ENCODE data around the gene TPCN1. TPM values are rescaled to one million over a fixed set of nuclear protein-coding genes. Genes with fewer than 3 reads are reported as not detected.

The TPCN1 gene
- total and polyA plus RNA-seq, 2 donors from 2014 or later, result 38.4 to 93.3 TPM

GRCh38 chr12:113248051-113248825 lies 27.0 kb downstream of the TPCN1 start:
- peak overlapping the region; percentile 90 to 92 for H3K27ac ChIP-seq (ENCODE audit: low read depth in 2 of 2, low read length in 2 of 2)
- peaks cover 13 to 54% (median 52%) of the 10 kb centered on the region in 3 donors for H3K4me1 ChIP-seq (ENCODE audit: control insufficient read depth in 2 of 3, insufficient read depth in 2 of 3, low read depth in 1 of 3, low read length in 3 of 3)
- peaks cover 0 to 14% (median 13%) of the 10 kb centered on the region in 3 donors for H3K36me3 ChIP-seq (ENCODE audit: control insufficient read depth in 2 of 3, insufficient read depth in 3 of 3, low read length in 3 of 3)
- peak overlapping the region in 1 of 3 donors; percentile 37 for H3K9ac ChIP-seq (ENCODE audit: low read length in 3 of 3)
- H3K27me3 ChIP-seq (ENCODE audit: control insufficient read depth, insufficient read depth, low read length), result no peaks in the 10 kb centered on the region
- FAIRE-seq (no peak), DNase-seq (peak in 1 of 5 donors; percentile 6)
- no peak overlapping the region for H3K4me3 ChIP-seq (ENCODE audit: low read length in 3 of 3)
- intact Hi-C loops (cut with DNase I), result no loop called here
- TF ChIP-seq, protein P1, sequence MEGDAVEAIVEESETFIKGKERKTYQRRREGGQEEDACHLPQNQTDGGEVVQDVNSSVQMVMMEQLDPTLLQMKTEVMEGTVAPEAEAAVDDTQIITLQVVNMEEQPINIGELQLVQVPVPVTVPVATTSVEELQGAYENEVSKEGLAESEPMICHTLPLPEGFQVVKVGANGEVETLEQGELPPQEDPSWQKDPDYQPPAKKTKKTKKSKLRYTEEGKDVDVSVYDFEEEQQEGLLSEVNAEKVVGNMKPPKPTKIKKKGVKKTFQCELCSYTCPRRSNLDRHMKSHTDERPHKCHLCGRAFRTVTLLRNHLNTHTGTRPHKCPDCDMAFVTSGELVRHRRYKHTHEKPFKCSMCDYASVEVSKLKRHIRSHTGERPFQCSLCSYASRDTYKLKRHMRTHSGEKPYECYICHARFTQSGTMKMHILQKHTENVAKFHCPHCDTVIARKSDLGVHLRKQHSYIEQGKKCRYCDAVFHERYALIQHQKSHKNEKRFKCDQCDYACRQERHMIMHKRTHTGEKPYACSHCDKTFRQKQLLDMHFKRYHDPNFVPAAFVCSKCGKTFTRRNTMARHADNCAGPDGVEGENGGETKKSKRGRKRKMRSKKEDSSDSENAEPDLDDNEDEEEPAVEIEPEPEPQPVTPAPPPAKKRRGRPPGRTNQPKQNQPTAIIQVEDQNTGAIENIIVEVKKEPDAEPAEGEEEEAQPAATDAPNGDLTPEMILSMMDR (IDR thresholded peaks at IDR 0.05; ENCODE audit: borderline replicate concordance, extremely low read depth, insufficient read depth), result no peak
- H3K9me3 ChIP-seq (ENCODE audit: control insufficient read depth in 2 of 3, insufficient read depth in 1 of 3, low read length in 3 of 3), result peaks cover 0 to under 1% (median 0%) of the 10 kb centered on the region in 3 donors

GRCh38 chr12:113248842-113249435 lies 27.7 kb downstream of the TPCN1 start:
- no peaks in the 10 kb centered on the region for H3K27me3 ChIP-seq (ENCODE audit: control insufficient read depth, insufficient read depth, low read length)
- intact Hi-C loops (cut with DNase I), result no loop called here
- no peak for FAIRE-seq
- TF ChIP-seq, protein P1 (IDR thresholded peaks at IDR 0.05; ENCODE audit: borderline replicate concordance, extremely low read depth, insufficient read depth), result no peak
- H3K36me3 ChIP-seq (ENCODE audit: control insufficient read depth in 2 of 3, insufficient read depth in 3 of 3, low read length in 3 of 3), result peaks cover 0 to 21% (median 13%) of the 10 kb centered on the region in 3 donors
- no peak overlapping the region for H3K4me3 ChIP-seq (ENCODE audit: low read length in 3 of 3)
- peaks cover 0 to 5% (median 0%) of the 10 kb centered on the region in 3 donors for H3K9me3 ChIP-seq (ENCODE audit: control insufficient read depth in 2 of 3, insufficient read depth in 1 of 3, low read length in 3 of 3)
- DNase-seq, result peak in 2 of 5 donors; percentile 8 to 12
- H3K27ac ChIP-seq (ENCODE audit: low read depth in 2 of 2, low read length in 2 of 2), result no peak overlapping the region
- H3K4me1 ChIP-seq (ENCODE audit: control insufficient read depth in 2 of 3, insufficient read depth in 2 of 3, low read depth in 1 of 3, low read length in 3 of 3), result peaks cover 13 to 51% (median 50%) of the 10 kb centered on the region in 3 donors
- peak overlapping the region in 1 of 3 donors; percentile 37 for H3K9ac ChIP-seq (ENCODE audit: low read length in 3 of 3)

GRCh38 chr12:113249546-113249945 lies 28.3 kb downstream of the TPCN1 start:
- no peak for DNase-seq
- no peak overlapping the region for H3K9ac ChIP-seq (ENCODE audit: low read length in 3 of 3)
- no peak overlapping the region for H3K4me3 ChIP-seq (ENCODE audit: low read length in 3 of 3)
- no peak overlapping the region for H3K27ac ChIP-seq (ENCODE audit: low read depth in 2 of 2, low read length in 2 of 2)
- H3K36me3 ChIP-seq (ENCODE audit: control insufficient read depth in 2 of 3, insufficient read depth in 3 of 3, low read length in 3 of 3), result peaks cover 0 to 26% (median 13%) of the 10 kb centered on the region in 3 donors
- no peak for FAIRE-seq
- H3K27me3 ChIP-seq (ENCODE audit: control insufficient read depth, insufficient read depth, low read length), result no peaks in the 10 kb centered on the region
- H3K9me3 ChIP-seq (ENCODE audit: control insufficient read depth in 2 of 3, insufficient read depth in 1 of 3, low read length in 3 of 3), result peaks cover 0 to 5% (median 0%) of the 10 kb centered on the region in 3 donors
- intact Hi-C loops (cut with DNase I), result no loop called here
- H3K4me1 ChIP-seq (ENCODE audit: control insufficient read depth in 2 of 3, insufficient read depth in 2 of 3, low read depth in 1 of 3, low read length in 3 of 3), result peaks cover 13 to 45% (median 44%) of the 10 kb centered on the region in 3 donors
- TF ChIP-seq, protein P1 (IDR thresholded peaks at IDR 0.05; ENCODE audit: borderline replicate concordance, extremely low read depth, insufficient read depth), result no peak

Data from kidney (tissue), 14 donors.